GM12878 (cell line): ENCODE results near the gene ARHGEF38.
A peak's percentile ranks its signal among the peaks of the same experiment; 100 is the strongest.

Experiments
- BHLHE40 ChIP-seq, 2 experiments: fragments of 450-650 bp in 1 of 2; IDR thresholded peaks; 2 replicates each; pipeline ENCODE4 v1.6.1; 2011 to 2017; ENCODE audit warnings: low read depth in 2 of 2, borderline replicate concordance in 1 of 2, improper control_type of control experiment in 1 of 2, low read length in 1 of 2, mild to moderate bottlenecking in 1 of 2
- BMI1 ChIP-seq: fragments of 450-650 bp; IDR thresholded peaks from 2 replicates; pipeline ENCODE4 v1.6.1; 2016; ENCODE audit warnings: mild to moderate bottlenecking, moderate library complexity, borderline replicate concordance
- IKZF1 ChIP-seq: fragments of 450-650 bp; conservative IDR thresholded peaks from 2 replicates; pipeline ENCODE4 v1.6.1; 2017; ENCODE audit warnings: antibody characterized with exemption, mild to moderate bottlenecking
- JUND ChIP-seq: IDR thresholded peaks from 2 replicates; pipeline ENCODE4 v1.6.1; 2012; ENCODE audit warnings: low read depth, mild to moderate bottlenecking, low read length, improper control_type of control experiment, moderate library complexity
- MEF2A ChIP-seq: IDR thresholded peaks from 2 replicates; pipeline ENCODE4 v1.6.1; 2011; ENCODE audit warnings: low read depth, mild to moderate bottlenecking, low read length, moderate library complexity; ENCODE audit not compliant: insufficient read depth
- MYC ChIP-seq: IDR thresholded peaks from 2 replicates; pipeline ENCODE4 v1.6.1; 2011; ENCODE audit warnings: mild to moderate bottlenecking, low read length, moderate library complexity, inconsistent platforms; ENCODE audit not compliant: insufficient read depth, insufficient replicate concordance, insufficient read length, severe bottlenecking
- NR2C2 ChIP-seq: IDR thresholded peaks from 2 replicates; pipeline ENCODE4 v1.6.1; 2011; ENCODE audit warnings: borderline replicate concordance, low read depth; ENCODE audit not compliant: control insufficient read depth, insufficient read length
- TCF12 ChIP-seq: IDR thresholded peaks from 2 replicates; pipeline ENCODE4 v1.6.1; 2011; ENCODE audit warnings: low read depth, mild to moderate bottlenecking, low read length
- TF ChIP-seq, protein P1 (sequence below): fragments of 450-650 bp; IDR thresholded peaks from 2 replicates; pipeline ENCODE4 v1.6.1; 2017; ENCODE audit warnings: mild to moderate bottlenecking
- TF ChIP-seq, protein P2 (sequence below), 3 experiments: IDR thresholded peaks in 2 of 3; conservative IDR thresholded peaks in 1 of 3; 2 replicates each; pipeline ENCODE4 v1.5.1; 2011; ENCODE audit warnings: low read depth in 3 of 3, low read length in 3 of 3, mild to moderate bottlenecking in 3 of 3, control low read depth in 2 of 3, moderate library complexity in 2 of 3, inconsistent platforms in 1 of 3, mixed read lengths in 1 of 3; ENCODE audit not compliant: control insufficient read depth in 2 of 3, insufficient read depth in 1 of 3; ENCODE audit errors: extremely low read depth in 1 of 3
- TF ChIP-seq, protein P3 (sequence below): IDR thresholded peaks from 2 replicates; pipeline ENCODE4 v1.6.1; 2012; ENCODE audit warnings: mild to moderate bottlenecking, low read depth, low read length

DNA sequence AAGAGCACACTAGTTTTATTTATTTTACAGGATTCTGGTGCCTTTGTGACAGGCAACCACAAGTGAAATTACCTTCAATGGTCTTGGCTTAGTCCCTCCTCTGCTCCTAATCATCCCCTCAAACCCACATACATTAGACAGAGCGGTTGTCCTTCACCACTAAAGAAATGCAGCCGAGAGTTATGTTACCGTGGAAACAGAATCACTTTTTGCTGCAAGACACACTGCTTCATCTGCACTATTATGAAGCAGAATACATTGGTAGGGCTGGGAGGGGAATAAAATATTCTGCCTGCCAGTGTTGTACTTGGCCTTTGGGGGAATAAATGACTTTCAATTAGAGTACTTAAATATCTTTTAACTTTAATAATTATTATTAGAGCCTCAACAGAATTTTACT, 75.2 kb downstream of the ARHGEF38 start:
- TF ChIP-seq JUND (no peak), IKZF1 (no peak), BHLHE40 (IDR thresholded peaks at IDR 0.05; ENCODE audit: borderline replicate concordance in 1 of 2, low read depth in 2 of 2, low read length in 1 of 2) (no peak), BMI1 (peak; percentile 68), MEF2A (no peak), MYC (no peak), NR2C2 (no peak), TCF12 (no peak)
- TF ChIP-seq, protein P1, sequence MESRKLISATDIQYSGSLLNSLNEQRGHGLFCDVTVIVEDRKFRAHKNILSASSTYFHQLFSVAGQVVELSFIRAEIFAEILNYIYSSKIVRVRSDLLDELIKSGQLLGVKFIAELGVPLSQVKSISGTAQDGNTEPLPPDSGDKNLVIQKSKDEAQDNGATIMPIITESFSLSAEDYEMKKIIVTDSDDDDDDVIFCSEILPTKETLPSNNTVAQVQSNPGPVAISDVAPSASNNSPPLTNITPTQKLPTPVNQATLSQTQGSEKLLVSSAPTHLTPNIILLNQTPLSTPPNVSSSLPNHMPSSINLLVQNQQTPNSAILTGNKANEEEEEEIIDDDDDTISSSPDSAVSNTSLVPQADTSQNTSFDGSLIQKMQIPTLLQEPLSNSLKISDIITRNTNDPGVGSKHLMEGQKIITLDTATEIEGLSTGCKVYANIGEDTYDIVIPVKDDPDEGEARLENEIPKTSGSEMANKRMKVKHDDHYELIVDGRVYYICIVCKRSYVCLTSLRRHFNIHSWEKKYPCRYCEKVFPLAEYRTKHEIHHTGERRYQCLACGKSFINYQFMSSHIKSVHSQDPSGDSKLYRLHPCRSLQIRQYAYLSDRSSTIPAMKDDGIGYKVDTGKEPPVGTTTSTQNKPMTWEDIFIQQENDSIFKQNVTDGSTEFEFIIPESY, result no peak
- TF ChIP-seq, protein P2, sequence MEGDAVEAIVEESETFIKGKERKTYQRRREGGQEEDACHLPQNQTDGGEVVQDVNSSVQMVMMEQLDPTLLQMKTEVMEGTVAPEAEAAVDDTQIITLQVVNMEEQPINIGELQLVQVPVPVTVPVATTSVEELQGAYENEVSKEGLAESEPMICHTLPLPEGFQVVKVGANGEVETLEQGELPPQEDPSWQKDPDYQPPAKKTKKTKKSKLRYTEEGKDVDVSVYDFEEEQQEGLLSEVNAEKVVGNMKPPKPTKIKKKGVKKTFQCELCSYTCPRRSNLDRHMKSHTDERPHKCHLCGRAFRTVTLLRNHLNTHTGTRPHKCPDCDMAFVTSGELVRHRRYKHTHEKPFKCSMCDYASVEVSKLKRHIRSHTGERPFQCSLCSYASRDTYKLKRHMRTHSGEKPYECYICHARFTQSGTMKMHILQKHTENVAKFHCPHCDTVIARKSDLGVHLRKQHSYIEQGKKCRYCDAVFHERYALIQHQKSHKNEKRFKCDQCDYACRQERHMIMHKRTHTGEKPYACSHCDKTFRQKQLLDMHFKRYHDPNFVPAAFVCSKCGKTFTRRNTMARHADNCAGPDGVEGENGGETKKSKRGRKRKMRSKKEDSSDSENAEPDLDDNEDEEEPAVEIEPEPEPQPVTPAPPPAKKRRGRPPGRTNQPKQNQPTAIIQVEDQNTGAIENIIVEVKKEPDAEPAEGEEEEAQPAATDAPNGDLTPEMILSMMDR (IDR thresholded peaks at IDR 0.05 in 2 of 3, conservative IDR thresholded peaks at IDR 0.05 in 1 of 3; ENCODE audit: control insufficient read depth in 2 of 3, extremely low read depth in 1 of 3, insufficient read depth in 1 of 3, low read depth in 3 of 3, low read length in 3 of 3), result no peak
- TF ChIP-seq, protein P3, sequence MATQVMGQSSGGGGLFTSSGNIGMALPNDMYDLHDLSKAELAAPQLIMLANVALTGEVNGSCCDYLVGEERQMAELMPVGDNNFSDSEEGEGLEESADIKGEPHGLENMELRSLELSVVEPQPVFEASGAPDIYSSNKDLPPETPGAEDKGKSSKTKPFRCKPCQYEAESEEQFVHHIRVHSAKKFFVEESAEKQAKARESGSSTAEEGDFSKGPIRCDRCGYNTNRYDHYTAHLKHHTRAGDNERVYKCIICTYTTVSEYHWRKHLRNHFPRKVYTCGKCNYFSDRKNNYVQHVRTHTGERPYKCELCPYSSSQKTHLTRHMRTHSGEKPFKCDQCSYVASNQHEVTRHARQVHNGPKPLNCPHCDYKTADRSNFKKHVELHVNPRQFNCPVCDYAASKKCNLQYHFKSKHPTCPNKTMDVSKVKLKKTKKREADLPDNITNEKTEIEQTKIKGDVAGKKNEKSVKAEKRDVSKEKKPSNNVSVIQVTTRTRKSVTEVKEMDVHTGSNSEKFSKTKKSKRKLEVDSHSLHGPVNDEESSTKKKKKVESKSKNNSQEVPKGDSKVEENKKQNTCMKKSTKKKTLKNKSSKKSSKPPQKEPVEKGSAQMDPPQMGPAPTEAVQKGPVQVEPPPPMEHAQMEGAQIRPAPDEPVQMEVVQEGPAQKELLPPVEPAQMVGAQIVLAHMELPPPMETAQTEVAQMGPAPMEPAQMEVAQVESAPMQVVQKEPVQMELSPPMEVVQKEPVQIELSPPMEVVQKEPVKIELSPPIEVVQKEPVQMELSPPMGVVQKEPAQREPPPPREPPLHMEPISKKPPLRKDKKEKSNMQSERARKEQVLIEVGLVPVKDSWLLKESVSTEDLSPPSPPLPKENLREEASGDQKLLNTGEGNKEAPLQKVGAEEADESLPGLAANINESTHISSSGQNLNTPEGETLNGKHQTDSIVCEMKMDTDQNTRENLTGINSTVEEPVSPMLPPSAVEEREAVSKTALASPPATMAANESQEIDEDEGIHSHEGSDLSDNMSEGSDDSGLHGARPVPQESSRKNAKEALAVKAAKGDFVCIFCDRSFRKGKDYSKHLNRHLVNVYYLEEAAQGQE, result no peak
